Measurements from ENCODE around the gene TES.
"Not testable (repeated sequence)": the region's sequence is repeated elsewhere in the genome, so short reads cannot be mapped to it uniquely, and the experiment has no call there.

The TES gene

GRCh38 chr7:116293139-116293538 lies 82.8 kb downstream of the TES start:
- DNase-seq: no peak

DNA sequence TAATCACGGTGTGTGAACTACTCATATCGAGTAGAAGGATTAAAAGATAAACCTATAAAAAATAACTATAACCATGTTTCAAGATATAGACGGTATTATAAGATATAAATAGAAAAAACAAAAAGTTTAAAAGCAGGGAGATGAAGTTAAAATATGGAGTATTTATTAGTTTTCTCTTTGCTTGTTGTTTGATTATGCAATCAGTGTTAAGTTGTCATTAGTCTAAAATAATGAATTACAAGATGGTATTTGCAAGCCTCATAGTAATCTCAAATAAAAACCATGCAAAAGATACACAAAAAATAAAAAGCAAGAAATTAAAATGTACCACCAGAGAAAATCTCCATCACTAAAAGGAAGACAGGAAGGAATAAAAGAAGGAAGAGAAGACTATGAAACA lies 83.3 kb downstream of the TES start:
- DNase-seq: no peak

DNA sequence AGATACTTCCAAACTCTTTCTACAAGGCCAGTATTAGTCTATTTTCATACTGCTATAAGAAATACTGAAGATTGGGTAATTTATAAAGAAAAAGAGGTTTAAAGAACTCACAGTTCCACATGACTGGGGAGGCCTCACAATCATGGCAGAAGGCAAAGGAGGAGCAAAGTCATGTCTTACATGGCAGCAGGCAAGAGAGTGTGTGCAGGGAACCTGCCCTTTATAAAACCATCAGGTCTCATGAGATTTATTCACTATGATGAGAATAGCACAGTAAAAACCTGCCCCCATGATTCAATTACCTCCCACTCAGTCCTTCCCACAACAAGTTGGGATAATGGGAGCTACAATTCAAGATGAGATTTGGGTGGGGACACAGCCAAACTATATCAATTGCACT lies 85.6 kb downstream of the TES start:
- not testable (repeated sequence) for DNase-seq

GRCh38 chr7:116298055-116298454 lies 87.7 kb downstream of the TES start:
- no peak for DNase-seq

GRCh38 chr7:116298576-116298975 lies 88.2 kb downstream of the TES start:
- DNase-seq: no peak

GRCh38 chr7:116305485-116306408 lies 95.4 kb downstream of the TES start:
- DNase-seq: no peak

DNA sequence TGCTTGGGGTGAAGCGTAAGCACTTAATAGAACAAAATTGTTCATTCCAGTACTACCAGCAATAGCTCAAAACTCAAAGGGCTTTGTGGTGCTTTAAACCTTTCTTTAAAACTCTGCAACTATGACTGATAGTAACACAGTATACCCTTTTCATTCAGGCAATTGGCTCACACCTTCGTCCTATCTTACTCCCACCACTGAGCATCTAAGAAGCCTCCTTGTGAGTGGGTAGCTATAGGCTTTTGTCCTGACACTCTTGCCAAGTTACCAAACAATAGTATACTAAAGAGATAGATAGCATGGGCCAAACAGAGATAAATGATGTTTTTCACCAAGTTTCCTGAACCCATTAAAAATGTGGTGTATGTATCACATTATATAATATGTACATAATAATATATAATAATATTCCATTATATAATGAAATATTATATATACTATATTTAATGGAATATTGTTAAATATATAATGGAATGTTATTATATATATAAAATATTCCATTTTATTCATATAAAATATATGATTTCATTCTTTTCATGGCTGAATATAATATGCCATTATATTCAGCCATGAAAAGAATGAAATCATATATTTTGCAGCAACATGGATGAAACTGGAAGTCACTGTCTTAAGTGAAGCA lies 96.2 kb downstream of the TES start:
- no peak for DNase-seq

GRCh38 chr7:116307253-116307652 lies 96.9 kb downstream of the TES start:
- DNase-seq: no peak
